NCI-H1436 (cell line): ENCODE data around the gene PPM1N.
A peak's percentile ranks its signal among the peaks of the same experiment; 100 is the strongest.

ENCODE experiments used
- DNase-seq: peaks from one replicate; lab custom pipeline; 2025; lab: John Stamatoyannopoulos, UW

PPM1N gene

DNA sequence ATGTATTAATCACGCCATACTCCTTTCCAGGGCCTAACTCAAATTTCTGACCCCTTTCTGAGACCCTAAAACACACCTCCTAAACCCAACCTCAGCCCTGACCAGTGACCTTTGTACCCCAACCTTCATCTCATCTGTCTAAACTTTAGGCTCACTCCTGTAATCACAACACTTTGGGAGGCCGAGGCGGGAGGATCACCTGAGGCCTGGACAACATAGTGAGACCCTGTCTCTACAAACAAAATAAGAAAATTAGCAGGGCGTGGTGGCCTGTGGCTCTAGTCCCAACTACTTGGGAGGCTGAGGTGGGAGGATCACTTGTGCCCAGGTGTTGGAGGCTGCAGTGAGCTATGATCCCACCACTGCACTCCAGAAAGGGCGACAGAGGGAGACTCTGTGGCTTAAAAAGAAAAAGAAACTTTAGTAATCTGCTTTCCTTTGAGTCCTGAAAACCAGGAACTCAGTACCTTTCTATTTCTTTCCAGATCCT lies 6.1 kb upstream of the PPM1N start:
- no peak for DNase-seq

DNA sequence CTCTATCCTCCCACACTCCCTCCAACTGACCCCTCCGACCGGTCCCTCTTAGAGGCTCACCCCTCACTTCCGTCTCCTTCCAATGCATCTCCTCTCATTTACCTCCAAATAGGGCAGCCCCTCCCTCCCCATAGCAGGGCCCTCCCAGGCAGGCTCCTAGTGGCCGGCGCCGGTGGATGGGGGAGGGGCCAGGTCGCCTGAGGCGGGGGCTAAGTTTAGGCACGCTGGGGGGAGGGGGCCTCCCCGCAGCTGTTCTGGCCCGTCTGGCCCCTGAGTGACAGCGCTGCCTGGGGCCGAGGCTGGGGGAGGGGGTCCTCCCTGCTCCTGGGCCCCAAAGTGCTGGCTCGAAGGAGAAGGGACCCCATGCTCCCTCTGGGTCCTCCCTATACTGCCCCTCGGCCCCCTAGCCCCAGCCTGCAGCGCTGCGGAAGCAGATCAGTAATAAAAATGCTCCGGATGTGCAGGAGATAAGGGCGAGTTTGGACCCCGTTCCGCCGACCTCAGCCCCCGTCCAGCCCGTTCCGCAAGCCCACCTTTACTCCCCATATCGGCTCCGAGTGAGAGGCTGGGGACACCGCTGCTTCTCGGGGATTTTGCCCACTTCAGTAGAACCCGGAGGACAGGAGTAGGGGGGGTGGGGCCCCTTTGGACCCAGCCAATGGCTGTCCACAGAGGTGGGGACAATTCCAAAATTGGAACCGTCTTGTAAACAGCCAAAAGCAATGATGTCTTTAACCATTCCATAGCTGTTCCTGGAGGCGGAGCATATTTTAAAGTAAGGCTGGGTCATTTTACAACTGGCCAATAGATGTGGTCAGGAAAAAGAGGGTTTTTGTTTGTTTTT lies 5.4 kb upstream of the PPM1N start:
- no peak for DNase-seq

DNA sequence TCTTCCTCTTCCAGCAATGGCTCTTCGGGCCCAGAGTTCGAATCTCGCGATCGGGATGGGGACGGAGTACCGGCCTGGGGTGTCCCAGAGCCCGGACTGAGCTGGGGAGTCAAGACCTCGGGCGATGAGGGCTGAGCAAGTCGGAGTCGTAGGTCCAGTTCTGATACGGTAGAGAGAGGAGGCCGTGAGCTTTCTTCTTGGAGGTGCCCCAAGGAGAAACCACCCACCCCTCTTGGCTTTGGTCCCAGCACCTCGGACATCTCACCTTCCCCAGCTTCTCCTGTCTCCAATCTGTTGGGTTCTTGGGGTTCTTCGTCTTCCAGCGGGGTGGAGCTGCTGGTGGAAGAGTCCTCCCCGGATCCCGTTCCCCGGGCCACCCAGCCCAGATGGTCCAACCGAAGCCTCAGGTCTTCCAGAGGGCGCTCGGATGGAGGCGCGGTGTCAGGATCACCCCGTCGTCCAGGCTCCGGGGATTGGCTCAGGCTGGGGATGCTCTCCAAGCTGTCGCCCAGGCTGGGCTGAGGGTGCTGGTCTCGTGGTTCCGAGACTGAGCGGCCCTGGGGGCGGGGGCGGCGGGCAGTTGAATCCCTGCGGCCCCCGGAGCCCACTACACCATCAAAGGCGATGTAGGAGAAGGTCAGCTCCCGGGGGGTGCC lies 3.9 kb upstream of the PPM1N start:
- no peak for DNase-seq

DNA sequence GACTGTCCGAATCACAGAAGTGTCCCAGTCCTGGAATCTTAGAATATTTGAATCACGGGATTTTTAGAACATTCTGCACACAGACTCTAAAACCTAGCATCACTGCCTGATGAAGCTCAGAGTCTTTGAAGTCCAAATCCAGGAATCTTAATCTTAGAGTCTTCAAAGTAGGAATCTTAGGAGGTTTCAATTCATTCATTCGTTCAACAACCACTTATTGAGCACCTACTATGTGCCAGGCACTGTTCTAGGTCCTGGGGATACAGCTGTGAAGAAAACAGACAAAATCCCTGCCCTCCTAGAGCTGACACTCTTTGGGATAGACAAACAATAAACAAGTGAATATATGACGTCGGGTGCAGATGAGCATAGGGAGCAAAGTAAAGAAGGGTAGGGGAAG lies 3.1 kb upstream of the PPM1N start:
- no peak for DNase-seq

DNA sequence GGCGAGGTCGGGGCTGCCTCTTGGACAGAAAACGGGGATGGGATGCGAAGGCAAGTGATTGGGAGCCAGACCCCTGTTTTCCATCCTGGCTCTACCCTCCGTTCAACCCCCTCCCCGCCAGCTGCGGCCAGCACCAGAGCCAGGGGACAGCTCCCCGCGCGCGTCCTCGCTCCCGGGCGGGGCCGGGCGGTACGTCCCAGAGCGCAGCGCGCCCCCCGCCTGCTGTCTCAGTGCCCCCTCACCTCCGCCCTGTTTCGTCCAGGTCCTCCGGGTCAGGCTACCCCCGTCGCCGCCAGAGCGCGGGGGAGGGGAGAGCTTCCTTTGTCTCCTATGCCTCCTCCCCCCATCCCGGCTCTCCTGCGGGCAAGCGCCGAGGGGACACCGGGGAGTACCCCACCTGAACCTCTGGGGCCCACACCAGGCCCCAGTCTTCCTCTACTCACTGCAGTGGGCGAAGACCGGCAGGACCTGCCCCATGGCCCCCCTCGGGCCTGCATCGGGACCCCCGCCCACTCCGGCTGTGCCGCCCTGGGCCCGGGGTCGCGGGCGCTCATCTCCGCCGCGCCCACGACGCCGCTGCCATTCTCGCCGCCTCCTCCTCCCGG lies 1.8 kb upstream of the PPM1N start:
- no peak for DNase-seq

DNA sequence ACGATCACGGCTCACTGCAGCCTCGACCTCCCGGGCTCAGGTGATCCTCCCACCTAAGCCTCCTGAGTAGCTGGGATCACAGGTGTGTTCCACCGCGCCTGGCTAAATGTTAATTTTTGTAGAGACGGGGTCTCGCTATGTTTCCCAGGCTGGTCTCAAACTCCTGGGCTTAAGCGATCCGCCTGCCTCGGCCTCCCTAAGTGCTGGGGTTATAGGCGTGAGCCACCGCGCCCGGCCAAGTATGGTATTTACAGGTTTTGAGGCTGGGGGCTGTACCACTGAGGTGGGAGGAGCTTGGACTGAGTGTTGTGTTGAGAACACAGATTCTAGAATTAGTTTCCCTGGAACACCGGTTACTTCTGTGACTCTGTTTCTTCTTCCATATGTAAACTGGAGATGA lies 452 bp upstream of the PPM1N start:
- no peak for DNase-seq

DNA sequence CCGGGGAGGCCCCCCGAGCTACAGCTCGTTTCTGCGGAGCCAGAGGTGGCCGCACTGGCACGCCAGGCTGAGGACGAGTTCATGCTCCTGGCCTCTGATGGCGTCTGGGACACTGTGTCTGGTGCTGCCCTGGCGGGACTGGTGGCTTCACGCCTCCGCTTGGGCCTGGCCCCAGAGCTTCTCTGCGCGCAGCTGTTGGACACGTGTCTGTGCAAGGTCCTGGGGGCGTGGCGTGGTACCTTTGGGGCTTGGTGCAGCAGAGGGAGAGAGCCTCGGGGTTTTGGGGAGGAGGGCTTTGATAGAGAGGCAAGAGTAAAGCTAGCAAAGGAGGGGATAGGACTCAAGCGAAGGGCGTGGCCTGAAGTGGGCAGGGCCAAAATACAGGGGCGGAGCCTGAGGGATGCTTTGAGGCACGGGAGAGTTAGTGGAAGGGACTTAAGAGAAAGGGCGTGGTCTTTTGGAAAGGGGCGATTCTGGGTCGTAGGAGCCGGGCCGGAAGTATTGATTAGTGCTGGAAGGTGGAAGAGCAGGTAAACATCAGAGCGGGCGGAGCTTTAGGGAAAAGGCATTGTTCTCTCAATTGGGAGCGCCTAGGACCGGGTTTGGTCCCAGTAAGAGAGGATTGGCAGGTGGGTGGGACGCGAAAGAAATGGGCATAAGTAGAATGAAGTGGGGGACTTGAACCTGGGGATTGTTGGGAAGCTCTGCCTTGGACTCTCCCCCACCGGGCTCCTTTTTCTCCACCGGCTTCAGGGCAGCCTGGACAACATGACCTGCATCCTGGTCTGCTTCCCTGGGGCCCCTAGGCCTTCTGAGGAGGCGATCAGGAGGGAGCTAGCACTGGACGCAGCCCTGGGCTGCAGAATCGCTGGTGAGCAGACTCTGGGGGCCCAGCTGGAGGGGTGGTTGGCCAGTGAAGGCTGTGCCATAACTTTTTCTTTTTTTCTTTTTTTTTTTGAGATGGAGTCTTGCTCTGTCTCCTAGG lies 1.2 kb downstream of the PPM1N start:
- peak; percentile 72 for DNase-seq

DNA sequence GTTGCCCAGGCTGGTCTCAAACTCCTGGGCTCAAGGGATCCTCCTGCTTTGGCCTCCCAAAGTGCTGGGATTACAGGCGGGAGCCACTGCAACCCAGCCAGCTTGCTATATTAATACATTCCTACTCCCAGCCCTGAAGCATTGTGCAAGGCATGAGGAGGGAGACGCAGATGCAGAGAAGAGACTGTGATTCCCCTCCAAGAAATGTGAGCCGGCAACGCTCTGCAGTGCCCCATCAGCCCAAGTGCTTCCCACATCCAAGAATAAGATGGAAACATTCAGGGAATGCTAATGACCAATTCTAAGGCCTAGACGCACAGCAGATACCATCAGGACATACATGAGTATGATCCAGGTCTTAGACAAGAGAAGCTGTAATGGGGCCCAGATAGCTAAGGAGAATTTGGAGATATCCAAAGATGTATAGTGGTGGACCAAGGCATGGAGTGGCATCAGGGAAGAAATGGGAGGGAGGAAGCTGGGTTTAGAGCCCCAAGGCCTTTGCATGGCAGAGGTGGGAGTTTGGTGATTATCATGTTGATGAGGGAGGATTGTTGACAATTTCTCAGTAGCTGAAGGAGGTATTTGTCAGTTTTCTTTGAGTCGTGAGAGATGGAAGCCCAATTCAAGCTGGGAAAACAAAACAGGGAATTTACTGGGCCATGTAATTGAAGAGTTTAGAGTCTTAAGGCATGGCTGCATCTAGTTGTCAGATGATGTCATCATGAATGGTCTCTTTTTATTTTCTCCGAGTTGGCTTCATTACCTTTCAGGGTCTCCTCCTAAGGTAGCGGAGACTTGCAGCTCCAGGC lies 2.9 kb downstream of the PPM1N start:
- no peak for DNase-seq

DNA sequence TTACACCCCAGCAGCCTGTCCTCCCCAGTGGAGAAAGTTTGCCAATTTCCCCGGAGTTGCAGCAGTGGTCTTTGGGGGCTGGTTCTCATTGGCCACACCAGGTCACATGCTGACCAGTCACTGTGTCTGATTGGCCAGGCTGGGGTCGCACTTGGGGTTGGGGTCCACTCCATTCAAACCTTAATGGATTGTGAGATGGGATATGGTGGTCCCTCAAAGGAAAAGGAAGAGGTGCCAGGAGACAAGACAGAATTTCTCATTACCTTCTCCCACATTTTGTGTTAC lies 3.4 kb downstream of the PPM1N start:
- DNase-seq = no peak

DNA sequence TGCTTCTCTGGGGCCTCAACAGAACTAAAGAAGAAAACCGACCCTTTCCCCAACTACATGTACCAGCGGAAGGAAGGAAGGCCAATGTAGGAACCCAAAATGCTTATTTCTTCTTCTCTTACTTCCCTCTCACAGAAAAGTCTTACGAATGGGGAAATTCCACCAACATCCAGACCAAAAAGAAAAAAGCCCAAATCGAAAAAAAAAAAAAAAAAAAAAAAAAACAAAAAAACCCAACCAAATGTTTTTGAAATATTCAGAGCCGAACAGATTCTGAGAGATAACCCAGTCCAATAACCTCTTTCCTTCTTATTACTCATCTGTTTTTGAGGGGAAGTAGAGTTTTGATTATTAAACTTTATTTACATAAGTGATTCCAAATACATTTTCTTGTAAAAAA lies 3.9 kb downstream of the PPM1N start:
- no peak for DNase-seq

DNA sequence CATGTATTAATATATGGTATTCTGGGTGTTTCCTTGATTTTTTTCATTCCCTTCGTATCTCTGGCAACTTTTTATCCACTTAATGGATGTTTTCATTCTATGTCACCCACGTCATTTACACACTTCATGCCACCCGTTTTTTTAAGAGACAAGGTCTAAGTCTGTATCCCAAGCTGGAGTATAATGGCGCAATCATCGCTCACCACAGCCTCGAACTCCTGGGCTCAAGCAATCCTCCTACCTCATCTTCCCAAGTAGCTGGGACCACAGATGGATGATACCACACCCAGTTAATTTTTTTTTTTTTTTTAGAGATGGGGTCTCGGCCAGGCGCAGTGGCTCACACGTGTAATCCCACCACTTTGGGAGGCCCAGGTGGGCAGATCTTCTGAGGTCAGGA lies 5.7 kb downstream of the PPM1N start:
- DNase-seq = no peak

DNA sequence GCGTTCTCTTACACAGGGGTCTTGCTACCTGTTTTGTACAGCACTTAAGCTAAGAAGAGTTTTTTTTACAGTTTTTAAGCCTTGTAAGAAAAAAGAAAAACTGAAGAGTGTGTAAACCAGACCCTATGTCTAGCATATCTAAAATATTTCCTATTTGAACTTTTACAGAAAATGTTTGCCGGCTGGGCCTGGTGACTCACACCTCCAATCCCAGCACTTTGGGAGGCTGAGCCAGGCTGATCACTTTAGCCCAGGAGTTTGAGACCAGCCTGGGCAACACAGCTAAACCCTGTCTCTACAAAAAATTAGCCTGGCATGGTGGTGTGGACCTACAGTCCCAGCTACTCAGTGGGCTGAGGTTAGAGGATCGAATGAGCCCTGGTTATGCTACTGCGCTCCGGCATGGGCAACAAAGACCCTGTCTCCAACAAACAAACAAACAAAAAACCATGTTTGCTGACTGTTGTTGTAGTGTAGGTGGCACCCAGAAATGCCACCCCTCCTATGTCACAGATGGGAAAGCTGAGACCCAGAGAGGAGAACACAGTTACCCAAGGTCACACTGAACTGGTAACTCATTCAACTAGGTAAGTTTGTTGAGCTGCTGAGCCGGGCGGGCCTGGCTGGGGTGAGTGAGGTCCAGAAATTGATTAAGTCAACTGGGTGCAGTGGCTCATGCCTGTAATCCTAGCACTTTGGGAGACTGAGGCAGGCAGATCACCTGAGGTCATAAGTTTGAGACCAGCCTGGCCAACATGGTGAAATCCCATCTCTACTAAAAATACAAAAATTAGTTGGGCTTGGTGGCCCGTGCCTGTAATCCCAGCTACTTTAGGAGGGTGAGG lies 7.1 kb downstream of the PPM1N start:
- no peak for DNase-seq

DNA sequence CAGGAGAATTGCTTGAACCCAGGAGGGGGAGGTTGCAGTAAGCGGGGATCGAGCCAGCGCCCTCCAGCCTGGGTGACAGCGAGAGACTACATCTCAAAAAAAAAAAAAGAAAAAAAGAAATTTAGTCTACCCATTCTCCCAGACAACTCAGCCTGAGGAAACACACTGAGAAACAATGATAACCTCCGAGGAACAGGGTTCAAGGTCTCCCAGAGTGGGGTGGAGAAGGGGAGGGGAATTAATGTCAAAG lies 7.7 kb downstream of the PPM1N start:
- no peak for DNase-seq

DNA sequence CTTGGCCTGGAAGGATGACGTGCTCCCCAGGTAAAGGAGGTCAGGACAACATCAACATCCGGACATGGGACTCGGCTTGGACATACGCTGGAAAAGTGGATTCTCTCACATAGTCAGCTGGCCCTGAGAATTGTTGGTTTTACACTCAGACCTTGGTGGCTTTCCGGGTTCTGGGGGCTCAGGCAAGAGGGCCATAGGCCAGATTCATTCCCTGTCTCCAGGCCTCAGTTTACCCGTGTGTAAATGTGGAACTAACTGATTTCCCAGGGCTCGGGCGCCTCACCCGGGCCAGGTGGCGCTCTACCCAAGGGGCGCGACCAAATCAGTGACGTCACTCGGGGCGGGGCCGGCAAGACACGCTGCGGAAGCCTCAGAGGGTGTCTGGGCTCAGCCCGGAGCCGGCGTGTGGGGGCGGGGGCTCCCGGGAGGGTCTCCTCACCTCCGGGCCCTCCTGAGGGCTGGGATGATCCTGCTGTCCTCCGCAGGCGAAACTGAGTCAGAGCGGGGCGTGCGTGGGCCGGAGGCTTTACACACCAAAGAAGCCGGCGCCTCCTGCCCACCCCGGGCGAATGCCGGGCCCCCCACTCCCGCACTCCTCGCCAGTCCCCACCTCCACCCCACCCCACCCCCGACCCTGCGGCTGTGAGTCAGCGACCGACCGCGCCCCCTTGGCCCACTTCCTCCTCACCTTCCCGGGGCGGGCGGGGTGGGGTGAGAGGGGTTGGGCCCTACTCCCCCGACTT lies 8.2 kb downstream of the PPM1N start:
- peak; percentile 89 for DNase-seq

DNA sequence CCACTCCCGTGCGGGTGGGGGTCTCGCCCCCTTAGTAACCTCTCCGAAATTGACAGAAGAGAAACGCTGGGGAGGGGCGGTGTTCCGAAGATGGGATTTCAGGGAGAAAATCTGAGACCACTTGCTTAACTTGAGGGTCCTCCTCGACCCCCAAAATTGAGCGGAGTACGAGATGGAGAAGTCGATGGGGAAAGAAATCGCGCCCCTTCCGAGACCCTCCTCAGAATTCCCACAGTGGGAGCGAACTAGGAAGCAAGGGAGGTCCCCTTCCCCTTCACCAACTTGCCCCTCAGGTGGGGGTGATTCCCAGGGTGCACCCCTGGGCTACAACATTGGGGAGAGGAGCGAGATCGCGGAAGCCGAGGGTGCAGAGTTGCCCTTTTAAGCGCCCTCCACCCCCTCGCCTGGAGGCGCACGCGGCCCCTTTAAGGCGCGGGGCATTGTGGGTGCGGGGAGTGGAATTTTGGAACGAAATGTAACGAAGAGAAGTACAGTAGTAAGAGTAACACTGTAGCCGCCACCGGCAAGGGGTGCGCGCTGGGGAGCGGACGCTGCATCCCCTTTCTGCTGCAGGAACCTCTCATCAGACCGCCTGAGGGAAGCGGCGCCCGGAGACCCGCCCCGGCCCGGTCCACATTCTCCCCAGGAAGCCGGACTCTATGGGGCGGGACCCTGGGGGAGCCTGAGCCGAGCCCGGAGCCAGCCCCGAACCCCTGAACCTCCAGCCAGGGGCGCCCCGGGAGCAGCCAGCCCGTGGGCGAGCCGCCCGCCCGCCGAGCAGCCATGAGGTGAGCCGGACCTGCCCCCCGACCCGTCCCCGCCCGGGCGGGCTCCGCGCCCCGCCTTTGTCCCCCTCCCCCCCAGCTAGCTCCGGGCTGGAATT lies 9.0 kb downstream of the PPM1N start, which contains the start of gene VASP:
VASP (plus strand) TSS at position 491 of the 883 bp plus-strand sequence; CDS start at position 784, 293 bp downstream.
- DNase-seq = peak; percentile 70

DNA sequence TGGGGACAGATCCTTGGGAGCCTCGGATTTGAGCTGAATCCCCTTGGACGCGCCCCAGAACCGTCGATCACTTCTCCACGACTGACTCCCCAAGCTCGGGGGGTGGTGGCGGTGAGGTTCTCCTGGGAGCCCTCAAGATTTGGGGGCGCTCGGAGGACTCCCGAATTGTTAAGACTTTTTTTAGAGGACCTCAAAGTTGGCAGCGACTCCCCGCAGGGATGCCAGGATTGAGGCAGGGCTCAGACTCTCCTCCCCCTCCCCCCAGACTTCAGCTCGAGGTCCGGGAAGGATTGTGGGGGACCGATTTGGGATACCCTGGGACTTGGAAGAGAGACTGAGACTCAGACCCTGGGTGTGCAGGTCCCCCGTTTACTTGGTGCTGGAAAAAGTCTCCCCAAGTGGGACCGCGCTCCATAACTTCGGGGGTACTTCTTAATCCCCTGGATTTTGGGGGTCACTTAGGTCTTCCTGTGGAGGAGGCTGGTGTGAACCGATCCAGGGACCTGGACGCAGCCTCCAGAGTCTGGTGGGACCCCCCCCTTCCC lies 9.7 kb downstream of the PPM1N start:
- no peak for DNase-seq

DNA sequence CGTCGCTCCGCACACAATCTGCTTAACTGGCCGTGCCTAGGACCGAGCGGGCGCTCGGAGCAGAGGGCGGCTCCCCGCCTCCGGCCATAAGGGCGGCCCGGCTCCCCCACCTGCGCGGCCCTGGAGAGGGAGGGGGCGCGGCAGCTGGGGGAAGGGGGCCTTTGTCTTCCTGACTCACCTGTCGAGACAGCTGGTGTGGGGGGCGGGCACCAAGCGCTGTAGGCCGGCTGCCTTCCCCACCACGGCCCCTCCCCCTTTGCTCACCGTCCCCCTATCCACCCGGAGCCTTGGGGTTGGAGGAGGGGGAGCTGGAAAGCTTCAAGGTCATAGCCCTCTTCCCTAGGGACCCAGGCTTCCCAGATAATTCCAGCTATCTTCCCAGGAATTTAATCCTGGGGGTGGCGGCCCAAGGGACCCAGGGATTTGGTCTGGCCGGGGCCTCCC lies 10.2 kb downstream of the PPM1N start:
- DNase-seq = peak; percentile 33
